ENCODE measurements around the gene STAT6. TPM values are rescaled to one million over a fixed set of nuclear protein-coding genes. Genes with fewer than 3 reads are reported as not detected.
A peak's percentile ranks its signal among the peaks of the same experiment; 100 is the strongest.

Gene STAT6
- total RNA-seq, 2 donors from 2014 or later, result 182 to 214 TPM

GRCh38 chr12:57148469-57149244, 37.5 kb upstream of the STAT6 start:
- peak; percentile 55 for ATAC-seq

GRCh38 chr12:57146961-57147944, 36.1 kb upstream of the STAT6 start, which contains the start of gene LRP1-AS:
TSS of gene LRP1-AS (minus strand) at chr12:57147619.
- peak; percentile 55 to 80 for DNase-seq
- intact Hi-C loops (cut with DNase I, micrococcal nuclease), result no loop called here
- ATAC-seq, result peak; percentile 81

More at GRCh38 chr12:57148469-57149244, 37.5 kb upstream of the STAT6 start:
- intact Hi-C loops (cut with DNase I, micrococcal nuclease), result no loop called here
- DNase-seq, result peak; percentile 64 to 81

GRCh38 chr12:57146092-57146491, 34.9 kb upstream of the STAT6 start:
- no peak for ATAC-seq
- intact Hi-C loops (cut with DNase I, micrococcal nuclease), result no loop called here
- DNase-seq, result no peak

GRCh38 chr12:57145460-57146059, 34.4 kb upstream of the STAT6 start:
- DNase-seq, result no peak
- intact Hi-C loops (cut with DNase I, micrococcal nuclease), result no loop called here
- no peak for ATAC-seq

GRCh38 chr12:57143454-57143853, 32.3 kb upstream of the STAT6 start:
- intact Hi-C loops (cut with DNase I, micrococcal nuclease), result no loop called here
- DNase-seq (no peak), ATAC-seq (no peak)

GRCh38 chr12:57142727-57143126, 31.6 kb upstream of the STAT6 start:
- no peak for DNase-seq
- ATAC-seq, result no peak
- intact Hi-C loops (cut with DNase I, micrococcal nuclease), result no loop called here

GRCh38 chr12:57142121-57142520, 31.0 kb upstream of the STAT6 start:
- ATAC-seq (no peak), DNase-seq (no peak)
- intact Hi-C loops (cut with DNase I, micrococcal nuclease), result no loop called here

- no peak for ATAC-seq
- intact Hi-C loops (cut with DNase I, micrococcal nuclease), result no loop called here
- DNase-seq, result no peak
Observed at GRCh38 chr12:57141249-57141648, 30.1 kb upstream of the STAT6 start.

GRCh38 chr12:57139796-57140649, 28.9 kb upstream of the STAT6 start:
- no peak for ATAC-seq
- no peak for DNase-seq
- intact Hi-C loops (cut with DNase I, micrococcal nuclease), result no loop called here

GRCh38 chr12:57138526-57139272, 27.5 kb upstream of the STAT6 start:
- intact Hi-C loops (cut with DNase I, micrococcal nuclease), result no loop called here
- peak; percentile 93 for ATAC-seq
- DNase-seq, result peak; percentile 74 to 86

GRCh38 chr12:57135527-57136326, 24.6 kb upstream of the STAT6 start:
- DNase-seq (no peak), ATAC-seq (no peak)
- intact Hi-C loops (cut with DNase I, micrococcal nuclease), result no loop called here

GRCh38 chr12:57134949-57135348, 23.8 kb upstream of the STAT6 start:
- ATAC-seq (no peak), DNase-seq (no peak)
- intact Hi-C loops (cut with DNase I, micrococcal nuclease), result no loop called here

- no peak for DNase-seq
- intact Hi-C loops (cut with DNase I, micrococcal nuclease), result no loop called here
- no peak for ATAC-seq
Observed at GRCh38 chr12:57133916-57134315, 22.8 kb upstream of the STAT6 start.

- DNase-seq (no peak), ATAC-seq (no peak)
- intact Hi-C loops (cut with DNase I, micrococcal nuclease), result no loop called here
Observed at GRCh38 chr12:57133013-57133569, 21.9 kb upstream of the STAT6 start.

- intact Hi-C loops (cut with DNase I, micrococcal nuclease), result no loop called here
- ATAC-seq (no peak), DNase-seq (no peak)
Observed at GRCh38 chr12:57131896-57132744, 21.0 kb upstream of the STAT6 start.

GRCh38 chr12:57130941-57131340, 19.8 kb upstream of the STAT6 start:
- no peak for ATAC-seq
- no peak for DNase-seq
- intact Hi-C loops (cut with DNase I, micrococcal nuclease), result no loop called here

All from left colon (tissue), 2 donors.